ENCODE measurements around the gene TIPARP. TPM values are rescaled to one million over a fixed set of nuclear protein-coding genes. Genes with fewer than 3 reads are reported as not detected.

The TIPARP gene
- total RNA-seq, 6 experiments from 2014 or later = 10.2 to 19.5 (median 16.4) TPM

- WGBS (ENCODE audit: insufficient coverage, low coverage, low lambda C conversion rate, missing lambda C conversion rate) = 50% methylated on average over 2 of the region's 4 CpGs
- H3K4me1 ChIP-seq = peaks cover 0 to 21% (median 3%) of the 10 kb centered on the region in 4 donors
- H3K9me3 ChIP-seq = no peaks in the 10 kb centered on the region
- H3K27me3 ChIP-seq = no peaks in the 10 kb centered on the region
- TF ChIP-seq CTCF (IDR thresholded peaks at IDR 0.05) = no peak
- no peak for TF ChIP-seq POLR2A (IDR thresholded peaks at IDR 0.05)
- DNase-seq (no peak), ATAC-seq (no peak)
- intact Hi-C loops (cut with DNase I) = loop anchor here (10.0 kb wide), 3 partner anchors 116 to 464 kb away; partner anchors contain the start of gene SSR3 (in 2 of the 2)
- H3K36me3 ChIP-seq = no peaks in the 10 kb centered on the region
- no peak overlapping the region for H3K4me3 ChIP-seq
- no peak overlapping the region for H3K27ac ChIP-seq
Observed at GRCh38 chr3:156670652-156671051, 3.7 kb upstream of the TIPARP start.

GRCh38 chr3:156673732-156674045, 701 bp upstream of the TIPARP start:
- H3K27ac ChIP-seq = peak overlapping the region; percentile 92 to 94 (median 93)
- 13% methylated on average over 9 of the region's 10 CpGs for WGBS (ENCODE audit: insufficient coverage, low coverage, low lambda C conversion rate, missing lambda C conversion rate)
- peaks cover 0 to 23% (median 7%) of the 10 kb centered on the region in 4 donors for H3K4me1 ChIP-seq
- H3K27me3 ChIP-seq = no peaks in the 10 kb centered on the region
- no peak for ATAC-seq
- no peak for DNase-seq
- peak overlapping the region; percentile 36 to 89 (median 72) for H3K4me3 ChIP-seq
- TF ChIP-seq CTCF (IDR thresholded peaks at IDR 0.05) = no peak
- no peak for TF ChIP-seq POLR2A (IDR thresholded peaks at IDR 0.05)
- intact Hi-C loops (cut with DNase I) = loop anchor here (10.0 kb wide), 3 partner anchors 119 to 461 kb away; partner anchors contain the start of gene SSR3 (in 2 of the 2)
- peaks cover 0 to 10% (median 3%) of the 10 kb centered on the region in 4 donors for H3K36me3 ChIP-seq
- H3K9me3 ChIP-seq = no peaks in the 10 kb centered on the region

GRCh38 chr3:156674911-156675829, 780 bp downstream of the TIPARP start:
- Histone ChIP-seq H3K36me3 (peaks cover 0 to 16% (median 6%) of the 10 kb centered on the region in 4 donors), H3K9me3 (no peaks in the 10 kb centered on the region), H3K27me3 (no peaks in the 10 kb centered on the region), H3K27ac (peak overlapping the region; percentile 92 to 94 (median 93)), H3K4me3 (peak overlapping the region; percentile 72 to 89 (median 78)), H3K4me1 (peaks cover 0 to 21% (median 7%) of the 10 kb centered on the region in 4 donors)
- WGBS (ENCODE audit: insufficient coverage, low coverage, low lambda C conversion rate, missing lambda C conversion rate) = under 1% methylated on average over 50 of the region's 93 CpGs
- ATAC-seq (peak; percentile 13 to 33 (median 22)), DNase-seq (peak; percentile 68 to 82 (median 74))
- TF ChIP-seq POLR2A (IDR thresholded peaks at IDR 0.05) (no peak), CTCF (IDR thresholded peaks at IDR 0.05) (peak in 3 of 4 donors; percentile 28 to 40 (median 39))
- intact Hi-C loops (cut with DNase I) = loop anchor here (10.0 kb wide), 3 partner anchors 120 to 460 kb away; partner anchors contain the start of gene SSR3 (in 2 of the 2)

GRCh38 chr3:156675830-156676767, 1.7 kb downstream of the TIPARP start:
- Histone ChIP-seq H3K4me1 (peaks cover 0 to 29% (median 12%) of the 10 kb centered on the region in 4 donors), H3K27ac (peak overlapping the region; percentile 92 to 94 (median 93)), H3K36me3 (peaks cover 0 to 16% (median 9%) of the 10 kb centered on the region in 4 donors), H3K9me3 (no peaks in the 10 kb centered on the region), H3K27me3 (no peaks in the 10 kb centered on the region), H3K4me3 (peak overlapping the region; percentile 72 to 89 (median 78))
- peak in 2 of 3 donors; percentile 33 to 44 for DNase-seq
- TF ChIP-seq CTCF (IDR thresholded peaks at IDR 0.05) (no peak), POLR2A (IDR thresholded peaks at IDR 0.05) (peak; percentile 9)
- intact Hi-C loops (cut with DNase I) = loop anchor here (10.0 kb wide), 3 partner anchors 121 to 459 kb away; partner anchors contain the start of gene SSR3 (in 2 of the 2)
- no peak for ATAC-seq
- 7% methylated on average over 18 of the region's 18 CpGs for WGBS (ENCODE audit: insufficient coverage, low coverage, low lambda C conversion rate, missing lambda C conversion rate)

Data from right lobe of liver (tissue), 6 donors.